ENCODE data around the gene PCIF1. TPM values are rescaled to one million over a fixed set of nuclear protein-coding genes. Genes with fewer than 3 reads are reported as not detected.
A peak's percentile ranks its signal among the peaks of the same experiment; 100 is the strongest.
"Not testable (repeated sequence)": the region's sequence is repeated elsewhere in the genome, so short reads cannot be mapped to it uniquely, and the experiment has no call there.

PCIF1 gene
- total RNA-seq, 4 donors from 2014 or later: 32.1 to 51.2 (median 37.0) TPM

- no peaks in the 10 kb centered on the region for H3K36me3 ChIP-seq
- peaks cover 11 to 17% of the 10 kb centered on the region in 2 donors for H3K4me1 ChIP-seq
- no peak overlapping the region for H3K27ac ChIP-seq
- H3K9me3 ChIP-seq: no peaks in the 10 kb centered on the region
- H3K4me3 ChIP-seq: no peak overlapping the region
- no peaks in the 10 kb centered on the region for H3K27me3 ChIP-seq
- TF ChIP-seq POLR2A (IDR thresholded peaks at IDR 0.05) (no peak), CTCF (IDR thresholded peaks at IDR 0.05 in 4 of 5, conservative IDR thresholded peaks at IDR 0.05 in 1 of 5) (no peak)
- ATAC-seq (no peak), DNase-seq (no peak)
- in situ Hi-C loops (cut with MboI; ENCODE audit: low sequenced_read_pairs in 4 of 4): no loop called here
- intact Hi-C loops (cut with DNase I; ENCODE audit: low total_unique reads): no loop called here
Measured at GRCh38 chr20:45927071-45927878, 7.2 kb upstream of the PCIF1 start.

- H3K4me3 ChIP-seq; H3K36me3 ChIP-seq; in situ Hi-C loops (cut with MboI; ENCODE audit: low sequenced_read_pairs in 4 of 4); ATAC-seq; DNase-seq; H3K27ac ChIP-seq; H3K9me3 ChIP-seq; H3K27me3 ChIP-seq: not testable (repeated sequence)
- H3K4me1 ChIP-seq: peaks cover 18 to 20% of the 10 kb centered on the region in 2 donors
- intact Hi-C loops (cut with DNase I; ENCODE audit: low total_unique reads): loop anchor here (5.0 kb wide), 1 partner anchor 156 kb away; the partner anchor contains the start of gene NCOA5
Measured at GRCh38 chr20:45931680-45932079, 2.8 kb upstream of the PCIF1 start.

GRCh38 chr20:45933266-45934045 lies 1.0 kb upstream of the PCIF1 start:
- TF ChIP-seq POLR2A (IDR thresholded peaks at IDR 0.05) (no peak), CTCF (IDR thresholded peaks at IDR 0.05 in 4 of 5, conservative IDR thresholded peaks at IDR 0.05 in 1 of 5) (peak in 4 of 5 experiments; percentile 19 to 49 (median 24))
- peaks cover 0 to 15% of the 10 kb centered on the region in 2 donors for H3K36me3 ChIP-seq
- DNase-seq: peak; percentile 36 to 69
- ATAC-seq: peak; percentile 15 to 23
- intact Hi-C loops (cut with DNase I; ENCODE audit: low total_unique reads): loop anchor here (1.0 to 5.0 kb wide), 6 partner anchors 39 to 154 kb away; partner anchors contain the start of genes CTSA, DNTTIP1, NCOA5 and NEURL2
- H3K4me1 ChIP-seq: peaks cover 21 to 25% of the 10 kb centered on the region in 2 donors
- H3K9me3 ChIP-seq: no peaks in the 10 kb centered on the region
- H3K27me3 ChIP-seq: no peaks in the 10 kb centered on the region
- peak overlapping the region; percentile 83 to 99 (median 98) for H3K4me3 ChIP-seq
- in situ Hi-C loops (cut with MboI; ENCODE audit: low sequenced_read_pairs in 4 of 4): no loop called here
- peak overlapping the region; percentile 97 to 100 (median 100) for H3K27ac ChIP-seq

- DNase-seq (peak; percentile 42 to 61), ATAC-seq (peak; percentile 13 to 16)
- H3K27ac ChIP-seq: peak overlapping the region; percentile 97 to 100 (median 100)
- H3K27me3 ChIP-seq: no peaks in the 10 kb centered on the region
- H3K36me3 ChIP-seq: peaks cover 0 to 22% of the 10 kb centered on the region in 2 donors
- intact Hi-C loops (cut with DNase I; ENCODE audit: low total_unique reads): loop anchor here (1.0 to 5.0 kb wide), 6 partner anchors 38 to 153 kb away; partner anchors contain the start of genes CTSA, DNTTIP1, NCOA5 and NEURL2
- in situ Hi-C loops (cut with MboI; ENCODE audit: low sequenced_read_pairs in 4 of 4): no loop called here
- TF ChIP-seq POLR2A (IDR thresholded peaks at IDR 0.05) (no peak), CTCF (IDR thresholded peaks at IDR 0.05 in 4 of 5, conservative IDR thresholded peaks at IDR 0.05 in 1 of 5) (no peak)
- peak overlapping the region; percentile 83 to 99 (median 98) for H3K4me3 ChIP-seq
- no peaks in the 10 kb centered on the region for H3K9me3 ChIP-seq
- peaks cover 21 to 25% of the 10 kb centered on the region in 2 donors for H3K4me1 ChIP-seq
Measured at GRCh38 chr20:45934046-45934585, 367 bp upstream of the PCIF1 start.

Measured in gastrocnemius medialis (tissue), 4 donors.